Chondrocyte (in vitro differentiated cells): ENCODE data around the gene EIF4G3. TPM values are rescaled to one million over a fixed set of nuclear protein-coding genes. Genes with fewer than 3 reads are reported as not detected.

ENCODE experiments used
- DNase-seq: peaks from one replicate; pipeline ENCODE4 v3.0.0; 2021; ENCODE audit warnings: mixed read lengths, low spot score
- H3K27ac Mint-ChIP-seq: one replicate; pipeline ENCODE4 v1.8.0; 2021; ENCODE audit warnings: mild to moderate bottlenecking, moderate library complexity, mixed read lengths; ENCODE audit not compliant: unreplicated experiment
- H3K27me3 Mint-ChIP-seq: 2 replicates; pipeline ENCODE4 v1.8.0; 2021; ENCODE audit warnings: low read depth, mixed read lengths
- H3K36me3 Mint-ChIP-seq: 2 replicates; pipeline ENCODE4 v1.8.0; 2021; ENCODE audit warnings: low read depth, mixed read lengths
- H3K4me1 Mint-ChIP-seq: 2 replicates; pipeline ENCODE4 v1.8.0; 2021; ENCODE audit warnings: low read depth, mild to moderate bottlenecking, mixed read lengths
- H3K4me3 Mint-ChIP-seq: one replicate; pipeline ENCODE4 v1.8.0; 2021; ENCODE audit warnings: mild to moderate bottlenecking, moderate library complexity, mixed read lengths; ENCODE audit not compliant: unreplicated experiment
- H3K9me3 Mint-ChIP-seq: 2 replicates; pipeline ENCODE4 v1.8.0; 2021; ENCODE audit warnings: low read depth, mixed read lengths
- CTCF ChIP-seq: fragments of 200-600 bp; sonication (generic); IDR thresholded peaks from 2 replicates; pipeline ENCODE4 v1.5.0; 2021; ENCODE audit warnings: antibody characterized with exemption, mild to moderate bottlenecking, moderate library complexity
- total RNA-seq: library from RNA; stranded (reverse); gene quantifications from 3 replicates; pipeline ENCODE4 v1.2.1, GENCODE V29; 2021

EIF4G3 gene
- total RNA-seq, 1 donor from 2014 or later: 56.6 TPM

- H3K9me3 Mint-ChIP-seq: no peaks in the 10 kb centered on the region
- no peaks in the 10 kb centered on the region for H3K27me3 Mint-ChIP-seq
These were observed 326.7 kb downstream of the EIF4G3 start for GRCh38 chr1:20850021-20850420.

GRCh38 chr1:20849100-20849499, 327.6 kb downstream of the EIF4G3 start:
- no peak for TF ChIP-seq CTCF
- no peak for DNase-seq
- Mint-ChIP-seq H3K27ac (no peak overlapping the region), H3K9me3 (no peaks in the 10 kb centered on the region), H3K36me3 (peaks cover 21% of the 10 kb centered on the region), H3K4me3 (no peak overlapping the region), H3K27me3 (no peaks in the 10 kb centered on the region), H3K4me1 (peaks cover 20% of the 10 kb centered on the region)

More at GRCh38 chr1:20850021-20850420, 326.7 kb downstream of the EIF4G3 start:
- no peak overlapping the region for H3K27ac Mint-ChIP-seq
- H3K4me3 Mint-ChIP-seq: no peak overlapping the region
- H3K36me3 Mint-ChIP-seq: peaks cover 17% of the 10 kb centered on the region
- peaks cover 20% of the 10 kb centered on the region for H3K4me1 Mint-ChIP-seq
- DNase-seq: no peak
- no peak for TF ChIP-seq CTCF

- no peaks in the 10 kb centered on the region for H3K9me3 Mint-ChIP-seq
- no peak for TF ChIP-seq CTCF
- peak overlapping the region; percentile 57 for H3K27ac Mint-ChIP-seq
- no peaks in the 10 kb centered on the region for H3K27me3 Mint-ChIP-seq
- H3K4me3 Mint-ChIP-seq: no peak overlapping the region
- H3K36me3 Mint-ChIP-seq: peaks cover 24% of the 10 kb centered on the region
- DNase-seq: no peak
- peaks cover 20% of the 10 kb centered on the region for H3K4me1 Mint-ChIP-seq
These were observed 328.5 kb downstream of the EIF4G3 start for GRCh38 chr1:20848162-20848561.

GRCh38 chr1:20847611-20848080, 329.1 kb downstream of the EIF4G3 start:
- DNase-seq: no peak

More at GRCh38 chr1:20847611-20848080, 329.1 kb downstream of the EIF4G3 start:
- Mint-ChIP-seq H3K27ac (peak overlapping the region; percentile 57), H3K36me3 (peaks cover 23% of the 10 kb centered on the region), H3K4me1 (peaks cover 20% of the 10 kb centered on the region), H3K27me3 (no peaks in the 10 kb centered on the region), H3K4me3 (no peak overlapping the region), H3K9me3 (no peaks in the 10 kb centered on the region)
- no peak for TF ChIP-seq CTCF
